Measurements from ENCODE around the gene RYR2.
"Not testable (repeated sequence)": the region's sequence is repeated elsewhere in the genome, so short reads cannot be mapped to it uniquely, and the experiment has no call there.

The RYR2 gene

GRCh38 chr1:237843516-237843915, 801.5 kb downstream of the RYR2 start:
- not testable (repeated sequence) for DNase-seq (ENCODE audit: low read depth, low spot score)

DNA sequence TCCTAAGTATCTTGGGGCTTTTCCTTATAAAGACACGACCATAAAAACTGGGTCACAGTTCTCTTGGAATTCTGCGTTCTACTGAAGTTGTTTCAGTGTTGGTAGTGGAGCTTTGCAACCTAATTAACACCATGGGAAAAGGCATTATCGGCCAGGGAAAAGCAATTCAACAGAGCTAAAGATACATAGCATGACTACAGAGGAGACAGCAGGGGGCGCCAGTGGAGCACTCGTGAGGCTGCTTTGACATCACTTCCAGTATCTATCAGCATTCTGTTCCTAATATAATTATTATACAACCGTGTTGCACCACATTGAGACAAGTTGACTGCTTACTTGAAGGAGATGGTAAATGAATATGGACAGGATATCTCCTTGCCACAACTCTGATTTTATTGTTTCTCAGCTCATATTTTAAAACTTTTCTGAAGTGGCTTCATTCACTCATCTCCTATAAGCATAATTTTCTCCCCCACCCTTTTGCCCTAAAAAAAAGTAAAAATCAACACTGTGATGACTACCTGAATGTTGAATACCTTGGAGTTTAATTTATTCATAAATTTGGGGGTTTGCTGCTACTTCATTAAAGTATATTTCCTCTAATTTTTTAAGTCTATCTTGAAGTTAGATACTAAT, 809.3 kb downstream of the RYR2 start:
- no peak for DNase-seq (ENCODE audit: low read depth, low spot score)

- no peak for DNase-seq (ENCODE audit: low read depth, low spot score)
Measured at GRCh38 chr1:237852342-237852741, 810.4 kb downstream of the RYR2 start.

- DNase-seq (ENCODE audit: low read depth, low spot score) = no peak
Measured at GRCh38 chr1:237857455-237857854, 815.5 kb downstream of the RYR2 start.

DNA sequence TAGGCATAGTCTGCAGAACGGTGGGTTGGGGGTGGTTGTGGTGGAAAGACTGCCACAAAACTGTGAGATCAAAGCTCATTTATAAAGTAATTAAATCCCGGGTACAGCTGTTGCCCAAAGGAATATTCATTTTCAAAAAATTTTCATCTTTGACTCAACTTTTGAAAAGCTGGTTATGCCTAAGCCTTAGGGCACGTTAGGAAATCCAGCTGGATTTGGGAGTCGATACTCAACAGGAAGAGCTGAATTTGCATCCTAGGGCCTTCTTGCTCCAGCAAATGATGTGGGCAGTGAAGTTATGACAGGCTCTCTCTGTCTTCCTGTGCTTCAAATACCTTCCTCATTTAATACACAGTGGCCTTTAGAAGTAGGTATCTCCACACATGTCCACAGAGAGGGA, 817.0 kb downstream of the RYR2 start:
- DNase-seq (ENCODE audit: low read depth, low spot score) = no peak

DNA sequence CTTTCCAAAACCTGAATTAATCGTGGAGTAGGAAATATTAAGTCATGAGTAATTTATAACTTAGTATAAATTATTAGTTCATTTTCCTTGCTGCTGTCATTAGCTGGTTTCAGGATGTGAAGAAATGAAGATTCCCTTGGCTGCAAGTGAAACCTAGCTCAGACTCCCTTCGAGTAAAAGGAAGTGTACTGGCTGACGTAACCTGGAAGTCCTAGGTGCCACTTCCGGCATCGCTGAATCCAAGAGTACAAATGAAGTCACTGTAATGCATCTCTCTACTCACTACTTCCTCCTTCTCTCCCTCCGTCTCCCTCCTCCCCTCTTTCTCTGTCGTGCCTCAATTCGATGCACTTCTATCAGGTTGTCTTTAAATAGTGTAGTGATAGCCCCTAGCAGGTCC, 820.0 kb downstream of the RYR2 start:
- no peak for DNase-seq (ENCODE audit: low read depth, low spot score)

GRCh38 chr1:237863234-237863633, 821.2 kb downstream of the RYR2 start:
- no peak for DNase-seq (ENCODE audit: low read depth, low spot score)

GRCh38 chr1:237864338-237865244, 822.6 kb downstream of the RYR2 start:
- no peak for DNase-seq (ENCODE audit: low read depth, low spot score)

DNA sequence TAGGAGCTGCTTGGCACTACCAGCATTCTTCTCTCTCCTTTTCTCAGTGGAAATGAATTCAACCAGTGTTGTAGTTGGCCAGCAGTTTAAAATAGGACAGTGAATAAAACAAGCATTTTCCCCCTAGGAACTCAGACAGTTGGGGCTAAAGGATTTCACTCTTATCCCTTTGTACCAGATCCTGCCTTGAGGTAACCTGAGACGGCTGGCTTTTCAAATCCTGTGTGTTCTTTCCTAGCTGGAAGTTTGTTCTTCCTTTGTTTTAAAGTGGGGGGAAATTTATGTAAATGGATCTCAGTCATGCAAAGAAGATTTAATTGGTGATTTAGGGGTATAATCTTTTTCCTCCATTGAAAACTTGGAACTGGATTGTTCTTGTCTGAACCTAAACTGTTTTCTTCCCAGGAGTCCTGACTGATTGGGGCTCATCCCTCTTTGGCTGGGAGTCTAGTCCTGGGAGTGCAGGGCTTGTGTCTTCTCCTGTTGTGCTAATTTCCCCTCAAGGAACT, 825.5 kb downstream of the RYR2 start:
- DNase-seq (ENCODE audit: low read depth, low spot score) = no peak

GRCh38 chr1:237868817-237869600, 827.0 kb downstream of the RYR2 start:
- DNase-seq (ENCODE audit: low read depth, low spot score) = no peak

DNA sequence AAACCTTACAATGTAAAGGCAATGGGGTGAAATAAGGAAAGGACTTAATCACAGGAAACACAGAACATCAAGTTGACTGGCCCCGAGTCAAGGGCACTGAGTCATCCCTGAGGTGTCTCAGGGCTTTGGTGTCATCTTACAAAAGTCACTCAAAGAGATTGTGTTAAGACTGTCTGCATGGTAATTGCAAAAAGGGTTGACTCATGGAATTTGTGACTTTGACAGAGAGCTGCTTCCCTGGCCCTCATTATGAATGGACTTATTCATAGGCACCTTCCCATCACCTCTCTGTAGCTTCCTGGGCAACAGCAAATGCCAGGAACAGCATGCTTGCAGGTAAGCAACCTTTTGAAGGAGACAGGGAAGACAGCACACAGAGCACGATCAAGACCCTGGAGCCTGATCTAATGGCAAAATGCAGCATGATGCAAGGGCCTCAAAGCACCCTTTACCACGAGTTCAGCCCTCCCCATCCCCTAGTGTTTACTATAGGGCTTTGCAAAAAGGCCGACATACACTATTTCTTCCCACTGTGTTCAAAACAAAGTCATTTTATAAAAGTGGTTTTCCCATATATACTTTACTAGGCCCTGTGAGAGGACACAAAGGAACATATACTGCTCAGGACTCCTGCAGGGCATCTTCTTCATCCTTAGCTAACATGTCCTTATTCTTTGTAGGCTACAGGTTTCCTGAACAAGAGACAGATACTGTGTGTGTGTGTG, 831.7 kb downstream of the RYR2 start:
- DNase-seq (ENCODE audit: low read depth, low spot score) = no peak

DNA sequence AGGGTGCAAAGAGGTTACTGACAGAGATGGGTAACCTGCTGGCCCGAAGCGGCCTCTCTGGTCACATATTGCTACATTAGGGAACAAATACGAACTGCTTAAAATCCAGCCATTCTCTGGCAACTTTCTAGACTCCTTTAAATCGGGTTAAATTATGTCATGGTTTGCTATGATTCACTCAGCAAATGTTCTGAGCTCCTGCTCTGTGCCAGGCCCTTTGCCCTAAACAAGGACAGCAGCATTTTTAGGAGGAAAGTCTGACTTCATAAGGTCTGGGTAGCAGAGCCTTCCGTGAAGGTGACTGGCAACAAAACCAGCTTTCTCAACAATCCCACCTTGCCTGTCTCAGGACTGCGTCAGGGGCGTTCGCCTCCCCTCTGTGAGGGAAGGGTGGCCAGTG, 833.3 kb downstream of the RYR2 start:
- no peak for DNase-seq (ENCODE audit: low read depth, low spot score)

DNA sequence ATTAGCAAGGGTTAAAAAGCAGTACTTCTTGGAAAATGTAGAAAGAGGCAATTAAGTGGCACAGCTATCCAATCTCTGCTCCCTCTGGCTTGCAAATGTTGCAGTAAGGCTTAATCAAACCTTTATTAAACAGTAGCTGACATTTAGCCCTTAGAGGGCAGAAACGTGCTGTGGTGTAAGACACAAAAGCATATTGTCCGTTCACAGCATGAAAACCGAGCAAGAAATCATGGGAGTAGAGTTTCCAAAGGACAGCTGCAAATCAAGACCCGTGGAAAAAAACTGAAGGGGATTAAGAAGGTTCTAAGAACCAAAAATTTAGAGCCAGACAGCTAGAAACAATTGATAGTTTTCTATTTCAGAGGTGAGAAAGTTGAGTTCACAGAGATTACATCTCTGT, 835.6 kb downstream of the RYR2 start:
- no peak for DNase-seq (ENCODE audit: low read depth, low spot score)

DNA sequence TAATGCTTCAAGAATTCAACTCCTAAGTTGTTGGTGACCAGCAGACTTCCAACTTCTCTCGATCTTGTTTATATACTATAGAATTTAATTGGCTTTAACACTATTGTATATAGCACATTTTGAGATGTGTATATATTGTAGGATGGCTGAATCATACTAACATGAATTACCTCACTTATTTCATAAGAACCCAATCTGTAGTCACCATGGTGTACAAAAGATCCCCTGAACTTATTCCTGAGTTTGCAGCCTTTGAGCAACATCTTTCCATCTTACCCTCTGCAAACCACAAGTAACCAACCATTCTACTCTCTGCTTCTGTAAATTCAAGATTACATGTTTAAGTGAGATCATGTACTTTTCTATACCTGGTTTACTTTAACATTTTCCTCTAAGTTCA, 836.4 kb downstream of the RYR2 start:
- DNase-seq (ENCODE audit: low read depth, low spot score) = no peak

DNA sequence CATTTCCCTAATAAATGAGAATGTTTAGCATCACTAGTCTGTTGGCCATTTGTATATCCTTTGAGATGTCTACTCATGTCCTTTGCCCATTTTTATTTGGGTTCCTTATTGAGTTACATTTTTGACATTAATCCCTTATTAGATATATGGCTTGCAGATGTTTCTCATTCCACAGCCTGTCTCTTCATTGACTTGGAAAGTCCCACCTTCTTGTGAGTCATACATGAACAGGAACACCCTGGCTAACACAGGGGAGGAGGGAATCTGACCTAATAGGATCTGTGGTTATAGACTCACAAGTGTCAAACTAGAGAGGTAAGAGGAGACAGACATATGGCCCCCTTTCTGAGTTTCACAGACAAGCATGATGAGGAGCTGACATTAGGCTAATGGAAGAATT, 837.2 kb downstream of the RYR2 start:
- DNase-seq (ENCODE audit: low read depth, low spot score) = no peak
